Measurements from ENCODE around the gene ARID5B.
A peak's percentile ranks its signal among the peaks of the same experiment; 100 is the strongest.
"Not testable (repeated sequence)": the region's sequence is repeated elsewhere in the genome, so short reads cannot be mapped to it uniquely, and the experiment has no call there.

The ARID5B gene, protein sequence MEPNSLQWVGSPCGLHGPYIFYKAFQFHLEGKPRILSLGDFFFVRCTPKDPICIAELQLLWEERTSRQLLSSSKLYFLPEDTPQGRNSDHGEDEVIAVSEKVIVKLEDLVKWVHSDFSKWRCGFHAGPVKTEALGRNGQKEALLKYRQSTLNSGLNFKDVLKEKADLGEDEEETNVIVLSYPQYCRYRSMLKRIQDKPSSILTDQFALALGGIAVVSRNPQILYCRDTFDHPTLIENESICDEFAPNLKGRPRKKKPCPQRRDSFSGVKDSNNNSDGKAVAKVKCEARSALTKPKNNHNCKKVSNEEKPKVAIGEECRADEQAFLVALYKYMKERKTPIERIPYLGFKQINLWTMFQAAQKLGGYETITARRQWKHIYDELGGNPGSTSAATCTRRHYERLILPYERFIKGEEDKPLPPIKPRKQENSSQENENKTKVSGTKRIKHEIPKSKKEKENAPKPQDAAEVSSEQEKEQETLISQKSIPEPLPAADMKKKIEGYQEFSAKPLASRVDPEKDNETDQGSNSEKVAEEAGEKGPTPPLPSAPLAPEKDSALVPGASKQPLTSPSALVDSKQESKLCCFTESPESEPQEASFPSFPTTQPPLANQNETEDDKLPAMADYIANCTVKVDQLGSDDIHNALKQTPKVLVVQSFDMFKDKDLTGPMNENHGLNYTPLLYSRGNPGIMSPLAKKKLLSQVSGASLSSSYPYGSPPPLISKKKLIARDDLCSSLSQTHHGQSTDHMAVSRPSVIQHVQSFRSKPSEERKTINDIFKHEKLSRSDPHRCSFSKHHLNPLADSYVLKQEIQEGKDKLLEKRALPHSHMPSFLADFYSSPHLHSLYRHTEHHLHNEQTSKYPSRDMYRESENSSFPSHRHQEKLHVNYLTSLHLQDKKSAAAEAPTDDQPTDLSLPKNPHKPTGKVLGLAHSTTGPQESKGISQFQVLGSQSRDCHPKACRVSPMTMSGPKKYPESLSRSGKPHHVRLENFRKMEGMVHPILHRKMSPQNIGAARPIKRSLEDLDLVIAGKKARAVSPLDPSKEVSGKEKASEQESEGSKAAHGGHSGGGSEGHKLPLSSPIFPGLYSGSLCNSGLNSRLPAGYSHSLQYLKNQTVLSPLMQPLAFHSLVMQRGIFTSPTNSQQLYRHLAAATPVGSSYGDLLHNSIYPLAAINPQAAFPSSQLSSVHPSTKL

DNA sequence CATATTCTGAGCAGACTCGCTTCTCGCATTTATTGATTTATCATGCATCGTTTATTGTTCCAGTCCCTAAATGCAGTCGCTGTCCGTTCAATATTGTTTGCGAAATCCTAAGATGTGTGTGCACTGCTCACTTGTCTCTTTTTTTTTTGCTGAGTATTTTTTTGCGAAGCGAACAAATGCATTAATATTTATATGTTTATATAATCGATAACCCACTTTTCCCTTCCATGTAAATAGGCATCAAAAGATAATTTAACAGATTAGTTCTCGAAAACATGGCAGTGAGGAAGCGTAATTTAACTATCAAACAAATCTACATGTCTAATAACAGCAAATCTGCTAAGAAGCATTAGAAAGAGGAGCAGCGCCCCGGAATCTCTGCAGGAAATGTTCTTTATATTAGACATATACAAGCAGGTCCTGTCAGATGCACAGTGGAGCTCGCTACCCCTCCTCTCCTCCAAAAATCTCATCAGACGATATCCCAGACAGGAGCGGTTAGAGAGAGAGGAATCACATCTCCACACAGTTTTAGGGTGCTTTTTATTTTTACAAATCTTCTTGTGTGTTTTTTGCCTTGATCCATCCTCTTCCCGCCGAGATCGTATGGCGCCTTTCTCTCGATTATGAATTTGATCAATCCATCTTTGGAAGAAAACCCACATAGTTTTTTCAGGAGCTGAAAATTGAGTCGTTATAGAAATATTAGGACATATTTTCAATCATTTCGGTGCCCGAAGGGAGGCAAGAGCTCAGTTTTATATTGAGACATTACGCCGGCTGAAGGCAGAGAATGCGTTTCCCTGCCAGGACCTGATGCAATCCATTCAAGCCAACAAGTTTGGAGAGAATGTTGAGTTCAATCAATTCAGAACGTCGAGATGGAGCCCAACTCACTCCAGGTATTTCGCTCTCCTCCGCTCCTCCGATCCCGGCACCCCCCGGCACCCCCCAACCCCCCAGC lies at the start of gene ARID5B:
Gene ARID5B (plus strand): TSS at position 871 of the 964 bp plus-strand sequence. CDS start 11 bp downstream, at position 882.
- DNase-seq (ENCODE audit: low read depth): peak; percentile 58

DNA sequence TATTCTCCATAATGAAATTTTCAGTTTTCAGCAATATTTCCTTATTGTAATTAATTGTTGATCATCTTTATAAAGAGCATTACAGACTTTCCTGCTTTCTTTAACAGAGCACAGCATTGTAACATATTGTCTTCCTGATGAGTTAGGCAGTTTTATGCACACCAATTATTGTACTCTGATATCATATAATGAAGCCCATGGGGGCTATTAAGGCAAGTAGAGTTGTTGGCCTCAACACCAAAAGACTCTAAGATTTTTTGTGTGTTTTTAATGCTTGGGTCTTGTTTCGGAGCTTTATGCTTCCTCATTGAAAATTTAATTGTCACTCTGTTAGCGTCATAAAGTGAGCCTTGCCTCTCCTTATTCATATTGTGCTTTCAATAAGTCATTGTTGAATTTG lies 49.2 kb upstream of the ARID5B start:
- no peak for DNase-seq (ENCODE audit: low read depth)

GRCh38 chr10:61855771-61856170 lies 45.7 kb upstream of the ARID5B start:
- no peak for DNase-seq (ENCODE audit: low read depth)

DNA sequence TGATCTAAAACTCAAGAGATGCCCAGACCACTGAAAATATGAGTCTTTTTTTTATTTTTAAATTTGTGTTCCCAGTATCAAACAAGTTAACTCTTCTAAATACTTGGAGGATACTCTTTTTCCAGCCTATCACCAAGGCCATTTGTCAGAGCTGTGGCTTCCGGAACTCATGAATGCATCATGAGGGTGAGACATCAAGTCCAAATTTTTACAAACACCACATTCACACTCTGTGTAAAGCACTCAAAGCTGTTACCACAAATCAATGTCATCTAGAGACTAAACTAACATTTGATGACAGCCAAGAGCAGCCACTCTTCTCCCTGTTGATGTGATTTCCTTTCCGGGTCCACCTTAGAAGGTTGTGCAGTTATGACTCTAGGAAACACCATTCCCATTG lies 43.8 kb upstream of the ARID5B start:
- no peak for DNase-seq (ENCODE audit: low read depth)

GRCh38 chr10:61859786-61860185 lies 41.7 kb upstream of the ARID5B start:
- no peak for DNase-seq (ENCODE audit: low read depth)

GRCh38 chr10:61860964-61861758 lies 40.3 kb upstream of the ARID5B start:
- DNase-seq (ENCODE audit: low read depth): no peak

- no peak for DNase-seq (ENCODE audit: low read depth)
Observed at GRCh38 chr10:61863981-61864380, 37.5 kb upstream of the ARID5B start.

DNA sequence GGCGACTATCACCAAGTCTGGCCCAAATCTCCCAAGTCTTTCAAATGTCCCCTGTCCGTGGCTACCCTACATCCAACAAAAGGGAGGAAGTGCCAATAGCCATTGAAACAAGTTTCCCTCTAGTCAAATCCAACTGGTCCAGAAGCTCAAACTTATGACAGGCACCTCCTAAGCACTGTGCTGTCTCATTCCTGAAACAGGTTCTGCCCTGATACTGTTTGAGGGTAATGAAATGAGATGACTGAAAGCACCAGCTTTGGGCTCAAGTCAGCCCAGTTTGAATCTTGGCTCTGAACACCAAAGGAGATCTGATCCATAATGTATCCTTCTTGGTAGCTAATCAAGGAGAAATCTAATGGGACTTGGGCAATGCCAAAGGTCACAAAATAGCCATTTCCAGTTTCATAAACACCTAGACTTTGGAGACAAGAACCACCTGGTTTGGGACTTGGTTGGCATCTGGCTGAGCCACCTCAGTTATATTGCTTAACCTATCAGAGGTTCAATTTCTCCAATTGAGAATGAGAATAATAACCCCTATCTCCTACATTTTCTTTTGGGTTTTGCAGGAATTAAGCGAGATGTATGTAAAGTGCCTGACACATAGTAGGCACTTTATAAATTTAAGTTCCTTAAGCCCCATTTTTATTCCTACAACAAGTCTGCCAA lies 34.7 kb upstream of the ARID5B start:
- no peak for DNase-seq (ENCODE audit: low read depth)

DNA sequence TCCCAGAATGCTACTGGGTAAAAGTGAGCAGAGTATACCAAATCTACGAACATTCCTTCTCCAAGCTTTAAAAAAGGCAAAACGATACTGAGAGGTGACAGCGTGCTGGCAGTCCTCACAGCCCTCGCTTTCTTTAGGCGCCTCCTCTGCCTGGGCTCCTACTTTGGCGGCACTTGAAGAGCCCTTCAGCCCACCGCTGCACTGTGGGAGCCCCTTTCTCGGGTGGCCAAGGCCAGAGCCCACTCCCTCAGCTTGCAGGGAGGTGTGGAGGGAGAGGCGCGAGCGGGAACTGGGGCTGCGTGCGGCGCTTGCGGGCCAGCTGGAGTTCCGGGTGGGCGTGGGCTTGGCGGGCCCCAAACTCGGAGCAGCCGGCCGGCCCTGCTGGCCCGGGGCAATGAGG lies 34.1 kb upstream of the ARID5B start:
- not testable (repeated sequence) for DNase-seq (ENCODE audit: low read depth)

DNA sequence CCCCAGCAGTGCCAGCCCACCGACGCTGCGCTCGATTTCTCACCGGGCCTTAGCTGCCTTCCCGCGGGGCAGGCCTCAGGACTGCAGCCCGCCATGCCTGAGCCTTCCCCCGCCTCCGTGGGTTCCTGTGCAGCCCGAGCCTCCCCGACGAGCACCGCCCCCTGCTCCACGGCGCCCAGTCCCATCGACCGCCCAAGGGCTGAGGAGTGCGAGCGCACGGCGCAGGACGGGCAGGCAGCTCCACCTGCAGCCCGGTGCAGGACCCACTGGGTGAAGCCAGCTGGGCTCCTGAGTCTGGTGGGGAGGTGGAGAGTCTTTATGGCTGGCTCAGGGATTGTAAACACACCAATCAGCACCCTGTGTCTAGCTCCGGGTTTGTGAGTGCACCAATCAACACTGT lies 33.7 kb upstream of the ARID5B start:
- not testable (repeated sequence) for DNase-seq (ENCODE audit: low read depth)

GRCh38 chr10:61869041-61869675 lies 32.3 kb upstream of the ARID5B start:
- no peak for DNase-seq (ENCODE audit: low read depth)

DNA sequence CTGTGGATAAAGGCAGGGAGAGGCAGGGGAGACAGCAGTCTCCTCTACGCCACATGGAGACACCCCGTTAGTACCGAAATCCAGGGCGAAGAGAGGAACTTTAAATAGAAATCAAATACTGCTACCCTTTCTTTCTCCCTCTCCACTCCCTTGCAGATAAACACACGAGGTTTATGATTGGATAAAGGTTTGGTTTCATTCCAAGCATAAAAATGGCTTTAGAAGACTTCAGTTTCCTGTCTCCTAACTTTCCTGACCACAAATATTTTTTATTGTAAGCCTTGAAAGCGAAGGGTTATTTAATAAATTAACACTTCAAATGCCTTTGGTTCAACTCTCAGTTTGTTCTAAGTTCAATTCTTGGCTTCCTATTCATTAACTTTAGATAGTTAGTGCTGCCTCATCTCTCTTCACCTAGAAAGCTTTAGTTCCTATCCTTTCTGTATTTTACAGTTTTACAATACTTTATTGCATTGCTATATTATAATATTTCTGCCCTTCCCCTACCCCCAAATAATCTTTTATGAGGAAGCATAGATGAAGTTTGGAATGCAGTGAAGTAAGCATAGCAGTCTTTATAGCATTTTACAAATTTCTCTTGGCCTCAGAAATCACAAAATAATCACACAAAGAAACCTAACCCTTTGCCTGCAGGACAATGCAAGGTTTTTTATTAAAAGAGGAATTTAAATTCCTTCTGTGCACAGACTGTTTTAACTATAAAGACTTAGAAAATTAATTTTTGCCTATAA lies 31.5 kb upstream of the ARID5B start:
- DNase-seq (ENCODE audit: low read depth): peak; percentile 26

- DNase-seq (ENCODE audit: low read depth): no peak
Observed at GRCh38 chr10:61870526-61870895, 31.0 kb upstream of the ARID5B start.

DNA sequence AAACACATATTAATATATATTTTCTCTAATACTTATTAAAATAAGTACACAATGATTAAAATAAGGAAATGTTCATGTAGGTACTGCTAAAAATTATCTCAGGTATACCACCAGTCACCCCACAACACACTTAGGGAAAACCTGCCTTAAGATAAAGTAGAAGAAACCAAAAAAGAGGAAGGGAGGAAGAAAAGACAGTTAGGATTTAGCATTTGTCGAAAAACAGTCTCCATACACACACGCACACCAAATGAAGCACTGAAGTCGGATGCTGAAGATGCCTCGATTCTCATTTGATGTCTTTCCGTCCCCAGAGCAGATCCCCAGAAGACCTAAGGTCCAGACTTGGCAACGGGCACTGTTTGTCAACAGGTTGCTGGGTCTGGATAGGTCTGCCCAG lies 30.0 kb upstream of the ARID5B start:
- DNase-seq (ENCODE audit: low read depth): no peak

GRCh38 chr10:61877887-61878739 lies 23.4 kb upstream of the ARID5B start:
- no peak for DNase-seq (ENCODE audit: low read depth)

GRCh38 chr10:61878740-61879068 lies 22.8 kb upstream of the ARID5B start:
- DNase-seq (ENCODE audit: low read depth): no peak

DNA sequence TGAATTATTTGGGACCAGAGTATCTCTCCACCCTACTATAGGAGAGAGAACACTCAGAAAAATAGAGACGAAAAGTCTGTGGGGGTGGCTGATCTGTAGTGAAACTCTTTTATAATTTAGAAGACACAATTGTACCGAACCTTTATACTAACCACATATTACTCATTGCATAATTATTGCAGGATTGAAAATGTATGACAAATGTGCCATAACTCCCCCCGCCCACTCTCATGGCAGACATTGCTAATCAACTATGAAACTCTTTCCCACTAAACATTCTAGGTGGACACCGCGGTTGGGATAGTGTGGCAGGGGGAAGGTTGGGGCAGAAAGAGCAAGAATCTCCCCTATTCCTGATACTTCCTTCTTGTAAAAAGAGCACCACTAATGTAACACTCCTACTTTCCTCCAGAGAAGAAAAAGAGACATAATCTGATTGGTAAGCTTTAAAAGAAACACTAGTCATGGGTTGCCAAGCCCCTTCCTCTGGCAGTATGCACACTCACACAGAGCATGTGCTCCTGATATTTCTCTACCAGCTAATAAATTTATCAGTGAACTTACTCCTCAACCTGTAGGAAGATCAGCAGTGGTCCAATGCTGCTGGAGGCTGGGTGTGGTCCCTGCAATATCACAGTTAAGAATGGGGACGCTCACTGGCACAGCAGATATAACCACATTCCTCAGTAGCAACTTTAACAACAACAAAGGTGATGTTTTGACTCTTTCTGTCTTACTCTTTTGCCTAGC lies 18.7 kb upstream of the ARID5B start:
- DNase-seq (ENCODE audit: low read depth): no peak
